ENCODE measurements around the gene AQP7.

The AQP7 gene

GRCh38 chr9:33439731-33440130 is 37.4 kb upstream of the AQP7 start:
- TF ChIP-seq CTCF (IDR thresholded peaks at IDR 0.05; ENCODE audit: control extremely low read depth, extremely low read depth, low read depth, missing control alignments): no peak
- POLR2A ChIA-PET: no interaction called here
- DNase-seq (ENCODE audit: extremely low spot score): no peak
- CTCF ChIA-PET: interaction anchor here (1.1 to 3.2 kb wide), 3 partner anchors 13 to 27 kb away, joined by 4 to 15 read pairs (median 7); no protein-coding TSS in a partner anchor

- ChIA-PET POLR2A (no interaction called here), CTCF (interaction anchor here (1.1 to 6.3 kb wide), 5 partner anchors 8 to 28 kb away, joined by 4 to 30 read pairs (median 7); partner anchors contain the start of gene AQP3)
- no peak for DNase-seq (ENCODE audit: extremely low spot score)
- no peak for TF ChIP-seq CTCF (IDR thresholded peaks at IDR 0.05; ENCODE audit: control extremely low read depth, extremely low read depth, low read depth, missing control alignments)
Observed at GRCh38 chr9:33438926-33439680, 36.7 kb upstream of the AQP7 start.

- ChIA-PET CTCF (interaction anchor here (1.1 to 6.3 kb wide), 8 partner anchors 9 to 63 kb away, joined by 3 to 30 read pairs (median 6); partner anchors contain the start of gene AQP3), POLR2A (no interaction called here)
- DNase-seq (ENCODE audit: extremely low spot score): no peak
- TF ChIP-seq CTCF (IDR thresholded peaks at IDR 0.05; ENCODE audit: control extremely low read depth, extremely low read depth, low read depth, missing control alignments): no peak
Observed at GRCh38 chr9:33437898-33438297, 35.5 kb upstream of the AQP7 start.

GRCh38 chr9:33437205-33437604 is 34.8 kb upstream of the AQP7 start:
- TF ChIP-seq CTCF (IDR thresholded peaks at IDR 0.05; ENCODE audit: control extremely low read depth, extremely low read depth, low read depth, missing control alignments): no peak
- CTCF ChIA-PET: interaction anchor here (1.1 to 6.3 kb wide), 7 partner anchors 10 to 62 kb away, joined by 3 to 30 read pairs (median 6); partner anchors contain the start of gene AQP3
- DNase-seq (ENCODE audit: extremely low spot score): no peak
- POLR2A ChIA-PET: no interaction called here

GRCh38 chr9:33436445-33436844 is 34.1 kb upstream of the AQP7 start:
- no peak for TF ChIP-seq CTCF (IDR thresholded peaks at IDR 0.05; ENCODE audit: control extremely low read depth, extremely low read depth, low read depth, missing control alignments)
- CTCF ChIA-PET: interaction anchor here (1.5 to 6.3 kb wide), 5 partner anchors 11 to 30 kb away, joined by 4 to 30 read pairs (median 8); partner anchors contain the start of gene AQP3
- POLR2A ChIA-PET: no interaction called here
- DNase-seq (ENCODE audit: extremely low spot score): no peak

- CTCF ChIA-PET: interaction anchor here (1.5 to 6.3 kb wide), 3 partner anchors 13 to 21 kb away, joined by 4 to 30 read pairs (median 22); no protein-coding TSS in a partner anchor
- DNase-seq (ENCODE audit: extremely low spot score): no peak
- POLR2A ChIA-PET: no interaction called here
- no peak for TF ChIP-seq CTCF (IDR thresholded peaks at IDR 0.05; ENCODE audit: control extremely low read depth, extremely low read depth, low read depth, missing control alignments)
Observed at GRCh38 chr9:33435821-33436277, 33.5 kb upstream of the AQP7 start.
